HG03521 (cell line): ENCODE measurements around the gene PDCD5.
"Not testable (repeated sequence)": the region's sequence is repeated elsewhere in the genome, so short reads cannot be mapped to it uniquely, and the experiment has no call there.

ENCODE experiments used
- ATAC-seq: cut with Tn5 transposase; IDR thresholded peaks from one replicate; pipeline ENCODE4 v1.9.1; 2021; ENCODE audit warnings: mild to moderate bottlenecking, moderate library complexity; ENCODE audit not compliant: unreplicated experiment

The PDCD5 gene

GRCh38 chr19:32580901-32581704, at the start of gene PDCD5:
PDCD5 (plus strand) TSS chr19:32581190; CDS start chr19:32581262, 72 bp downstream.
- peak; percentile 82 for ATAC-seq

- ATAC-seq, result no peak
Measured at GRCh38 chr19:32532233-32532632, 48.8 kb upstream of the PDCD5 start.

GRCh38 chr19:32537580-32537979, 43.4 kb upstream of the PDCD5 start:
- no peak for ATAC-seq

GRCh38 chr19:32539240-32539916, 41.6 kb upstream of the PDCD5 start:
- ATAC-seq, result no peak

- no peak for ATAC-seq
Measured at GRCh38 chr19:32540621-32541020, 40.4 kb upstream of the PDCD5 start.

GRCh38 chr19:32541376-32541775, 39.6 kb upstream of the PDCD5 start:
- ATAC-seq, result not testable (repeated sequence)

- ATAC-seq, result no peak
Measured at GRCh38 chr19:32542477-32543108, 38.4 kb upstream of the PDCD5 start.

- ATAC-seq, result no peak
Measured at GRCh38 chr19:32543115-32543900, 37.7 kb upstream of the PDCD5 start.

GRCh38 chr19:32544917-32545316, 36.1 kb upstream of the PDCD5 start:
- ATAC-seq, result no peak

- ATAC-seq, result no peak
Measured at GRCh38 chr19:32550666-32551065, 30.3 kb upstream of the PDCD5 start.

- ATAC-seq, result no peak
Measured at GRCh38 chr19:32555786-32556185, 25.2 kb upstream of the PDCD5 start.

GRCh38 chr19:32558607-32559228, 22.3 kb upstream of the PDCD5 start:
- ATAC-seq, result no peak

GRCh38 chr19:32563761-32564160, 17.2 kb upstream of the PDCD5 start:
- no peak for ATAC-seq

- ATAC-seq, result no peak
Measured at GRCh38 chr19:32566246-32566830, 14.7 kb upstream of the PDCD5 start.

GRCh38 chr19:32567486-32567885, 13.5 kb upstream of the PDCD5 start:
- ATAC-seq, result no peak

- ATAC-seq, result no peak
Measured at GRCh38 chr19:32570081-32570785, 10.8 kb upstream of the PDCD5 start.

- not testable (repeated sequence) for ATAC-seq
Measured at GRCh38 chr19:32571471-32572075, 9.4 kb upstream of the PDCD5 start.

- not testable (repeated sequence) for ATAC-seq
Measured at GRCh38 chr19:32572700-32573491, 8.1 kb upstream of the PDCD5 start.

- no peak for ATAC-seq
Measured at GRCh38 chr19:32573492-32573794, 7.5 kb upstream of the PDCD5 start.
